Choroid plexus epithelial cell (primary cell): ENCODE data around the gene MCTP1.

Experiments used
- DNase-seq: peaks from one replicate; pipeline ENCODE4 v3.0.0-alpha.2; 2010; ENCODE audit warnings: low read depth
- H3K4me3 ChIP-seq: 2 replicates; pipeline ENCODE4 v1.5.1; 2011; ENCODE audit warnings: low read depth, mild to moderate bottlenecking, control low read depth, low read length, moderate library complexity
- TF ChIP-seq, protein P1 (sequence below): conservative IDR thresholded peaks from 2 replicates; pipeline ENCODE4 v1.5.1; 2011; ENCODE audit warnings: low read depth, mild to moderate bottlenecking, control low read depth, inconsistent platforms, low read length, moderate library complexity

Gene MCTP1

DNA sequence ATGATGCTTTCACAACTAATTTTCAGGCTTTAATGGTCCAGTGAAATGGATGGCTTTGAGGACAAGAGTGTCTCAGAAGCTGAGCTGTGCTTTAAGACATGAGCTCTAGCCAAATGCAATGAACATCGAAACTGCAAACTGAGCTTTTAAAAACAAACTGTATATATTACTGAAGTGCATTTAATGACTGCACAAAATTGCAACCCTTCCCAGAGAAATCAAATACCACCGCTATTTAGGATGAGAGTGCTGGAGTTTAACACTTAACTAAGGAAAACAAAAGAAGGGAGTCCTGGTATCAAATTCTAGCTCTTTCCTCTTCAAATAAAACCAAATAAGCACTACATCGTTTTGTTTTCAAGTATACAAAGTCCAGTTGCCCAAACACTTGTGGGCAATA is 502.5 kb downstream of the MCTP1 start:
- no peak overlapping the region for H3K4me3 ChIP-seq
- TF ChIP-seq, protein P1, sequence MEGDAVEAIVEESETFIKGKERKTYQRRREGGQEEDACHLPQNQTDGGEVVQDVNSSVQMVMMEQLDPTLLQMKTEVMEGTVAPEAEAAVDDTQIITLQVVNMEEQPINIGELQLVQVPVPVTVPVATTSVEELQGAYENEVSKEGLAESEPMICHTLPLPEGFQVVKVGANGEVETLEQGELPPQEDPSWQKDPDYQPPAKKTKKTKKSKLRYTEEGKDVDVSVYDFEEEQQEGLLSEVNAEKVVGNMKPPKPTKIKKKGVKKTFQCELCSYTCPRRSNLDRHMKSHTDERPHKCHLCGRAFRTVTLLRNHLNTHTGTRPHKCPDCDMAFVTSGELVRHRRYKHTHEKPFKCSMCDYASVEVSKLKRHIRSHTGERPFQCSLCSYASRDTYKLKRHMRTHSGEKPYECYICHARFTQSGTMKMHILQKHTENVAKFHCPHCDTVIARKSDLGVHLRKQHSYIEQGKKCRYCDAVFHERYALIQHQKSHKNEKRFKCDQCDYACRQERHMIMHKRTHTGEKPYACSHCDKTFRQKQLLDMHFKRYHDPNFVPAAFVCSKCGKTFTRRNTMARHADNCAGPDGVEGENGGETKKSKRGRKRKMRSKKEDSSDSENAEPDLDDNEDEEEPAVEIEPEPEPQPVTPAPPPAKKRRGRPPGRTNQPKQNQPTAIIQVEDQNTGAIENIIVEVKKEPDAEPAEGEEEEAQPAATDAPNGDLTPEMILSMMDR: no peak
- no peak for DNase-seq

- TF ChIP-seq, protein P1: no peak
- no peak for DNase-seq
- H3K4me3 ChIP-seq: no peak overlapping the region
Observed at GRCh38 chr5:94779684-94780083, 505.2 kb downstream of the MCTP1 start.

GRCh38 chr5:94778732-94779131 is 506.2 kb downstream of the MCTP1 start:
- no peak for DNase-seq
- TF ChIP-seq, protein P1: no peak
- no peak overlapping the region for H3K4me3 ChIP-seq

DNA sequence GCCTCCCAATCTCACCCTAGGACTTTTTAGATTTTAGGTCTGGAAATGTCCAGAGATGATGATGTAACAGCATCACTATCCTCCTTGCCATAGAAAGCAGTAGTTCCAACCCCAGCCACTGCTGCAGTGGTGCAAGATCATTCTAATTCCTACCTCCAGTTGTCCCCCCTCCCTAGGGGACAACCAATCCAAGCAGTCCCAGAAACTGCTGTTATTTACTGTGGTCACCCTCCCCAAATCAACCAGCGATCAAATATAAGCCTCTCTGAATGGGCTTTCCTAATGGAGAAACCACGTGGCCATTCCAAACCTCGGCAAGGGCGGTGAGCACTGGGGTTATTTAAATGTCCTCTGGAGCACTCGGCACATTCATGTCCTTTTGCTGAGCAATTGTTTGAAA is 506.6 kb downstream of the MCTP1 start:
- TF ChIP-seq, protein P1: no peak
- no peak for DNase-seq
- H3K4me3 ChIP-seq: no peak overlapping the region

DNA sequence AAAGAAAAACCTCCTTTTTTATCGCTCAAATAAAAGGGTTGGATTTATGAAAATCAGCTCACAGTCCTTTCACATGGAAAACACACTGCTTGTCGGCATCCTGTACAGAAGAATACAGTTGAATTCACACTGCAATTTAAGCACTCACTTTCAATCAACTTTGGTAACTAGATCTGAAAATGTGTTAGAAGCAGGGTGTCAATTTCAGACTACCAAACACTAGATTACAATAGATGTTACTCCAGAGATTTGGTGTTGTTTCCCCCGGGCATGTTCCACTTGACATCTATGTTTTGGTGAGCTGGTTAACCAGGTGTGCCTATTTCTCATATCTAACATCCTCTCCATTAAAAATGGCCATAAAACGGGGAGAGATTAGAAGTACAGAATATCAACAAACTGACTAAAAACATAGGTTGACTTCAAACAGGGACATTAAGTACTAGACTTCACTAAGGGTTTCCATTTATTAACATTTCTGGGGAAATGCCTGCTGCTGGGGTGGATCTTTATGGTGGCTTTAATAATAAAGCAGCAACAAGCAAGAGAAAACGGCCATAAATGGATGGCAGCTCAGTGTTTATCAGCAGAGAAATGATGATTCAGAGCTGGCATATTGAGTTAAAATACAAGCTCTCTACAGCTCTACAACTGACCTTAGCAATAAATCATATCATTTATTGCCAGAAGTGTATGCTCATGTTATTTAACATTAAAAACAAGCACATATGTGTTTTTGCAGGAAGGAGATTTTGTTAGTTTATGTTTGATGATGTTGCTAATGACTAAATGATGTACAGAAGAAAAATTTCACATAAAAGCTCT is 507.6 kb downstream of the MCTP1 start:
- TF ChIP-seq, protein P1: no peak
- no peak overlapping the region for H3K4me3 ChIP-seq
- no peak for DNase-seq

DNA sequence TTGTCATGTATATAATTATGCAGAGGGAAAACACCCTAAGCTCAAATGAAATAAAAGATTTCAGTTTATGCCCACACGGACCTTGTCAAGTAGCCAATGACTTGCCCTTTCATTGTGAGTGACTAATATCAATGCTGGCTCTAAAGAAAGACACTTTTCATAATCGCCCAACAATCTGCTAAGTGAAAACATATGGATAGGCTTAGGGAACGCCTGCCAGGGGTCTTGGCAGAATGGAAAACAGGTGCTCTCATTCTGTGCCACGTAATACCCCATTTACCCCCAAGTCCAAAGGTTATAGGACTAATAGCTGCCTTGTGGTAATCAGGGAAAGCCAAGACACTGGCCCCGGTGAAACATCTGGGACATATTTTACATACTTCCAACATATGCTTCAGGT is 508.7 kb downstream of the MCTP1 start:
- TF ChIP-seq, protein P1: no peak
- no peak for DNase-seq
- no peak overlapping the region for H3K4me3 ChIP-seq

DNA sequence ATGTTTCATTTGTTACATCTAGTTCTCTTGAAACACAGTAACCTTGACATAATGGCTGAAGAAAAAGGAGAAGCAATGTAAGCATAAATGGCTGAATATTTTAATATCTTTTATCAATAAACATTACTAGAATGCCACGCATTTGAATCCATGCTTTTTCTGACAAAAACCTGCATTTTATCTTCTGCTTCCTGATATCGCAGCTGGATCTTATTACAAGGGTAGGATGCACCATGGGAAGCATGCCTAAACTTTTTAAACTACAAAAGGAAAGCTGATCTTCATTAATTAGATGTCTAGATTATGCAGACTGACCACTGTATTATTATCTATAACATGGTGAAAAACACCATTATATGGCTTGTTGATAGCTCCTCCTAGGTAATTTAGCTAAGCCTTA is 509.8 kb downstream of the MCTP1 start:
- no peak overlapping the region for H3K4me3 ChIP-seq
- TF ChIP-seq, protein P1: no peak
- no peak for DNase-seq
